ENCODE data around the gene SLC35C1.

DNA sequence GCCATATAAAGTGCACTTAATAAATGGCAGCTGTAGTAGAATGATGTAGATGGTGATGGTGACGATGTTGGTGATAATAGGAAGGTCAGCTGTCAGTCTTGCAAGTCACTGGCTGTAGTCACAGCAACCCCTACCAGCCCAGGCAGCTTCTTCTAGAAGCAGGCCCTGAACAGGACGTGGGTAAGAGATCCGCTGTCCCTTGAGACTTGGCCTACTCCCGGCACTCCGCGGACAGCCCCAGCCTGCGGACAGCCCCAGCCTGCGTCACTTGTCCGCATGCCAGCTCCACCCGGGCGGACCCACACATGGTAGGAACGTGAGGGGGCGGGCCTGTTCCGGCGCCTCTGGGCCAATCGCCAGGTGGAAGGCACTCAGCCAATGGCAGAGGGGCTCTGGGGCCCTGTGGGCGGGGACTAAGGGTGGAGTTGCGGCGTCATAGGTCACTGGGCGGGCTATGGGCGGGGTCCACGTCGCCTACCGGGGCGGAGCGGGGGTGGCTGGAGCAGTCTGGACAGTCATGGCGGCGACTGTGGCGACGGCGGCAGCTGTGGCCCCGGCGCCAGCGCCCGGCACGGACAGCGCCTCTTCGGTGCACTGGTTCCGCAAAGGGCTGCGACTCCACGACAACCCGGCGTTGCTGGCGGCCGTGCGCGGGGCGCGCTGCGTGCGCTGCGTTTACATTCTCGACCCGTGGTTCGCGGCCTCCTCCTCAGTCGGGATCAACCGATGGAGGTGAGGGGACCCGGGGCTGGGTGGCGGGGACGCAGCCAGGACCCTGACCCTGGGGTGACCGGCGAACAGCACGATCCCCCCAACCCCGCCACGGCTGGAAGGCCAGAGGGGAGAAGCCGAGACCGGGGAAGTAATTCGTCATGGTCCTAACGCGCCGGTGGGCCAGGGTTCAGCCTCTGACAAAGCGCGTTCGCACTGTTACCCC, 42.3 kb downstream of the SLC35C1 start, which contains the start of gene CRY2:
- TF ChIP-seq, protein P1, sequence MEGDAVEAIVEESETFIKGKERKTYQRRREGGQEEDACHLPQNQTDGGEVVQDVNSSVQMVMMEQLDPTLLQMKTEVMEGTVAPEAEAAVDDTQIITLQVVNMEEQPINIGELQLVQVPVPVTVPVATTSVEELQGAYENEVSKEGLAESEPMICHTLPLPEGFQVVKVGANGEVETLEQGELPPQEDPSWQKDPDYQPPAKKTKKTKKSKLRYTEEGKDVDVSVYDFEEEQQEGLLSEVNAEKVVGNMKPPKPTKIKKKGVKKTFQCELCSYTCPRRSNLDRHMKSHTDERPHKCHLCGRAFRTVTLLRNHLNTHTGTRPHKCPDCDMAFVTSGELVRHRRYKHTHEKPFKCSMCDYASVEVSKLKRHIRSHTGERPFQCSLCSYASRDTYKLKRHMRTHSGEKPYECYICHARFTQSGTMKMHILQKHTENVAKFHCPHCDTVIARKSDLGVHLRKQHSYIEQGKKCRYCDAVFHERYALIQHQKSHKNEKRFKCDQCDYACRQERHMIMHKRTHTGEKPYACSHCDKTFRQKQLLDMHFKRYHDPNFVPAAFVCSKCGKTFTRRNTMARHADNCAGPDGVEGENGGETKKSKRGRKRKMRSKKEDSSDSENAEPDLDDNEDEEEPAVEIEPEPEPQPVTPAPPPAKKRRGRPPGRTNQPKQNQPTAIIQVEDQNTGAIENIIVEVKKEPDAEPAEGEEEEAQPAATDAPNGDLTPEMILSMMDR (IDR thresholded peaks at IDR 0.05) = no peak
- TF ChIP-seq POLR2A (IDR thresholded peaks at IDR 0.05) = peak in 1 of 2 donors; percentile 91

Data from lower leg skin (tissue), 3 donors.